HEK293 (cell line): ENCODE results near the gene ADGRD1.

Source experiments
- CTCF ChIA-PET: fragments of 350-600 bp; formaldehyde crosslinking; extraction: SDS; loops from one replicate; lab custom pipeline; 2021; ENCODE audit warnings: antibody characterized with exemption; lab: Yijun Ruan, JAX
- POLR2A ChIA-PET: fragments of 300-600 bp; formaldehyde crosslinking; extraction: SDS; loops from one replicate; lab custom pipeline; 2020; ENCODE audit warnings: antibody characterized with exemption, inconsistent platforms; lab: Yijun Ruan, JAX
- H3K27ac ChIP-seq: fragments of 200-500 bp; sonication (Bioruptor generic); 2 replicates; pipeline ENCODE4 v1.5.1; 2014; ENCODE audit warnings: low read depth, low read length, control low read depth, inconsistent platforms; ENCODE audit errors: extremely low read depth
- H3K36me3 ChIP-seq, 2 experiments: fragments of 200-500 bp in 1 of 2; sonication (Bioruptor generic) in 1 of 2; 1 replicate in 1 of 2; 2 replicates in 1 of 2; pipeline ENCODE4 v1.5.1; 2014 to 2017; ENCODE audit warnings: inconsistent platforms in 2 of 2, low read length in 2 of 2; ENCODE audit not compliant: control insufficient read depth in 2 of 2, insufficient read depth in 1 of 2
- H3K4me1 ChIP-seq: fragments of 200-500 bp; sonication (Bioruptor generic); 2 replicates; pipeline ENCODE4 v1.5.1; 2014; ENCODE audit warnings: mild to moderate bottlenecking, low read length, inconsistent platforms; ENCODE audit not compliant: control insufficient read depth, insufficient read depth
- H3K4me3 ChIP-seq: 2 replicates; pipeline ENCODE4 v1.5.1; 2011; ENCODE audit warnings: low read depth, mild to moderate bottlenecking, control low read depth, low read length, moderate library complexity
- H3K9me3 ChIP-seq: fragments of 200-500 bp; sonication (Bioruptor generic); 2 replicates; pipeline ENCODE4 v1.5.1; 2014; ENCODE audit warnings: low read depth, low read length, inconsistent platforms; ENCODE audit not compliant: control insufficient read depth, insufficient read depth
- REPIN1 ChIP-seq: fragments of 450-650 bp; formaldehyde crosslinking; IDR thresholded peaks from 2 replicates; pipeline ENCODE4 v1.5.1; 2017; ENCODE audit warnings: missing biosample characterization, missing genetic modification characterization, low read depth
- ZBTB20 ChIP-seq: fragments of 450-650 bp; formaldehyde crosslinking; IDR thresholded peaks from 2 replicates; pipeline ENCODE4 v1.5.1; 2016; ENCODE audit warnings: missing biosample characterization, missing genetic modification characterization
- ZBTB21 ChIP-seq: fragments of 450-650 bp; formaldehyde crosslinking; IDR thresholded peaks from 2 replicates; pipeline ENCODE4 v1.5.1; 2017; ENCODE audit warnings: missing biosample characterization, missing genetic modification characterization
- ZBTB8A ChIP-seq: fragments of 450-650 bp; formaldehyde crosslinking; IDR thresholded peaks from 2 replicates; pipeline ENCODE4 v1.5.1; 2016; ENCODE audit warnings: missing biosample characterization, missing genetic modification characterization
- ZEB2 ChIP-seq: fragments of 450-650 bp; formaldehyde crosslinking; IDR thresholded peaks from 2 replicates; pipeline ENCODE4 v1.5.1; 2016; ENCODE audit warnings: missing biosample characterization, missing genetic modification characterization
- ZIC2 ChIP-seq: fragments of 450-650 bp; formaldehyde crosslinking; IDR thresholded peaks from 2 replicates; pipeline ENCODE4 v1.5.1; 2016; ENCODE audit warnings: missing biosample characterization, missing genetic modification characterization
- ZNF140 ChIP-seq: fragments of 450-650 bp; formaldehyde crosslinking; IDR thresholded peaks from 2 replicates; pipeline ENCODE4 v1.5.1; 2016; ENCODE audit warnings: missing biosample characterization, missing genetic modification characterization
- ZNF146 ChIP-seq: fragments of 450-650 bp; formaldehyde crosslinking; IDR thresholded peaks from 2 replicates; pipeline ENCODE4 v1.5.1; 2016; ENCODE audit warnings: missing biosample characterization, missing genetic modification characterization
- ZNF157 ChIP-seq: fragments of 450-650 bp; formaldehyde crosslinking; IDR thresholded peaks from 2 replicates; pipeline ENCODE4 v1.5.1; 2016; ENCODE audit warnings: missing biosample characterization, missing genetic modification characterization
- ZNF211 ChIP-seq: fragments of 450-650 bp; formaldehyde crosslinking; IDR thresholded peaks from 2 replicates; pipeline ENCODE4 v1.5.1; 2016; ENCODE audit warnings: low read depth, missing biosample characterization, missing genetic modification characterization
- ZNF311 ChIP-seq: fragments of 450-650 bp; formaldehyde crosslinking; IDR thresholded peaks from 2 replicates; pipeline ENCODE4 v1.5.1; 2017; ENCODE audit warnings: missing biosample characterization, missing genetic modification characterization, borderline replicate concordance
- ZNF354C ChIP-seq: fragments of 450-650 bp; formaldehyde crosslinking; IDR thresholded peaks from 2 replicates; pipeline ENCODE4 v1.5.1; 2016; ENCODE audit warnings: missing biosample characterization, missing genetic modification characterization, low read depth, borderline replicate concordance
- ZNF610 ChIP-seq: fragments of 450-650 bp; formaldehyde crosslinking; IDR thresholded peaks from 2 replicates; pipeline ENCODE4 v1.5.1; 2016; ENCODE audit warnings: missing biosample characterization, missing genetic modification characterization, borderline replicate concordance
- ZNF664 ChIP-seq: fragments of 450-650 bp; formaldehyde crosslinking; IDR thresholded peaks from 2 replicates; pipeline ENCODE4 v1.5.1; 2016; ENCODE audit warnings: missing biosample characterization, missing genetic modification characterization
- ZNF785 ChIP-seq: fragments of 450-650 bp; formaldehyde crosslinking; IDR thresholded peaks from 2 replicates; pipeline ENCODE4 v1.5.1; 2016; ENCODE audit warnings: missing biosample characterization, missing genetic modification characterization
- TF ChIP-seq, protein P1 (sequence below): fragments of 450-650 bp; formaldehyde crosslinking; IDR thresholded peaks from 2 replicates; pipeline ENCODE4 v1.5.1; 2017; ENCODE audit warnings: missing biosample characterization, missing genetic modification characterization
- TF ChIP-seq, protein P2 (sequence below): fragments of 450-650 bp; formaldehyde crosslinking; IDR thresholded peaks from 2 replicates; pipeline ENCODE4 v1.5.1; 2016; ENCODE audit warnings: missing biosample characterization, missing genetic modification characterization
- TF ChIP-seq, protein P3 (sequence below): fragments of 450-650 bp; IDR thresholded peaks from 2 replicates; pipeline ENCODE4 v1.5.1; 2018; ENCODE audit warnings: missing biosample characterization, missing genetic modification characterization
- TF ChIP-seq, protein P4 (sequence below): fragments of 450-650 bp; formaldehyde crosslinking; IDR thresholded peaks from 2 replicates; pipeline ENCODE4 v1.5.1; 2016; ENCODE audit warnings: missing biosample characterization, missing genetic modification characterization
- TF ChIP-seq, protein P5 (sequence below): fragments of 450-650 bp; formaldehyde crosslinking; IDR thresholded peaks from 2 replicates; pipeline ENCODE4 v1.5.1; 2016; ENCODE audit warnings: missing biosample characterization, missing genetic modification characterization

Gene ADGRD1

DNA sequence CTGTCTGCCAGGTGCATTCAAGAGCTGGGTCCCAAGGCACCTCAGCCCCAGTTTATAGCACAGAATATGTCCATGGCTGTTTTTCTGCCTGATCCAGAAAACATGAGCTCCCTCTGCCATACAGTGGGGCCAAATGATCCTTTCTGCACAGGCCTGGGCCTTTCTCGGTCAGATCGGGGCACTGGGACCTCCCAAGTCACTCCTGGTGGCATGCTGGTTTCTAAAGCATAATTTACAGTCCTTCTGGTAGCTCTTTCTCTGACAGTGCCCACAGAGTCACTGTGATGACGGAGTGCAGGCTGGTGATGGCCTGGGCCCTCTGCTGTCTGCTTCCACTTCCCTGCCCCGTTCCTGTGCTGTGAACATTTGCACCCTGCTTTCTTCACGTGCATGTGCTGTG, 99.2 kb downstream of the ADGRD1 start:
- Histone ChIP-seq H3K4me3 (no peak overlapping the region), H3K36me3 (no peaks in the 10 kb centered on the region), H3K4me1 (no peaks in the 10 kb centered on the region), H3K27ac (no peak overlapping the region), H3K9me3 (no peaks in the 10 kb centered on the region)
- ChIA-PET CTCF (interaction anchor here (0.7 kb wide), 1 partner anchor 789 kb away, joined by 5 read pairs; no protein-coding TSS in a partner anchor), POLR2A (no interaction called here)
- TF ChIP-seq, protein P1, sequence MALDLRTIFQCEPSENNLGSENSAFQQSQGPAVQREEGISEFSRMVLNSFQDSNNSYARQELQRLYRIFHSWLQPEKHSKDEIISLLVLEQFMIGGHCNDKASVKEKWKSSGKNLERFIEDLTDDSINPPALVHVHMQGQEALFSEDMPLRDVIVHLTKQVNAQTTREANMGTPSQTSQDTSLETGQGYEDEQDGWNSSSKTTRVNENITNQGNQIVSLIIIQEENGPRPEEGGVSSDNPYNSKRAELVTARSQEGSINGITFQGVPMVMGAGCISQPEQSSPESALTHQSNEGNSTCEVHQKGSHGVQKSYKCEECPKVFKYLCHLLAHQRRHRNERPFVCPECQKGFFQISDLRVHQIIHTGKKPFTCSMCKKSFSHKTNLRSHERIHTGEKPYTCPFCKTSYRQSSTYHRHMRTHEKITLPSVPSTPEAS (tag by site-specific recombination), result no peak
- no peak for TF ChIP-seq ZNF146 (tag by site-specific recombination)
- no peak for TF ChIP-seq ZNF664 (tag by site-specific recombination)
- no peak for TF ChIP-seq ZNF610 (tag by site-specific recombination)
- no peak for TF ChIP-seq ZNF311 (tag by site-specific recombination)
- no peak for TF ChIP-seq ZNF211
- no peak for TF ChIP-seq ZBTB8A (tag by site-specific recombination)
- TF ChIP-seq ZIC2, result no peak
- TF ChIP-seq ZNF354C (tag by site-specific recombination), result no peak

DNA sequence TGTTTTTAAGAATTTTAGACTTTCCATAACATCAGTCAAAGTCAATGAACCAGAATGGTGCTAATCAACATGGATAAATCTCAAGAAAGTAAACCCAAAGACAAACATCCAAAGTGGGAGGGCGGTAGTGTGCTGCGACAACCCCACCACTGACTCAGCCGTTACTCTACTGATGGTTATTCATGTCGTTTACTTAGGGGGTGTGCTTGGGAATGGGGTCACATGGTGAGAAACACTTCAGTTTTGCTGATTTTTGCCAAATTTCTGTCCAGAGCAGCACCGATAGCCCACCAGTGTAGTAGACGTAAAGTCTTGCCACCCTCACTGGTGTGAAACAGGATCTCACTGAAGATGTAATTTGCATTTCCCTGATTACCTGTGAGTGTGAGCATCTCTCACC, 99.9 kb downstream of the ADGRD1 start:
- no peaks in the 10 kb centered on the region for H3K9me3 ChIP-seq

DNA sequence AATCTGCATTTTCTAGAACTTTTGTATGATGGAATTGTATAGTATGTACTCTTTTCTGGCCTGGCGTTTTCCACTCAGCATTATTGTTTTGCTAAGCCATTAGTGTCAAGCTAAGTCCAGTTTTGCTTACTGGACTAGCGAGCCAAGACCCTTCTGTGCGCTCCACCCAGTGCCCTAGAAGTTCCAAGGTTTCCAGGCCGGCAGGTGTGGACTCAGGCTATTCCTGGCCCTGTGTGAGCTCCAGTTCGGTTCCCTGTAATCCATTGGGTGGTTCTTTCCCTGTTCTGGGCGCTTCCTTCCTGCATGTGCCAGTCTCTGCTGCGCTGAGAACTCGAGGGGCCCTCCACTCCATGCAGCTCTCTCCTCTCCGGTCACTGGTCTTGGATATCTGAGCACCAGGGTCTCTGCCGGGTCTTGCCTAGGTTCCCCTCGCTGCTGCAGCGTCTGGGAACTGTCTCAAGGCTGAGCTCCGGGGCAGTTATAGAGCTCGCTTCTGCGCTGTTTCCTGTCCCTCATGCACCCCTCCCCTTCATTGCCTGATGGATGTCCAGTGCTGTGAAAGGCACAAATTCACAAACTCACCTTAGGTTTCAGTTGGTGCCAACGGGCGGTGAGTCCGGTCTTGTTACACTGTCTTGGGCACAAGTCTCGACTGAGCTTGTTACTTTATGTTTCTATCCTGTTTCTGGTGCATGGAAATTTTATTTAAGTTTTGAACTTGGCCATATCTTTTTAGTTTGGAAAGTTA, 100.8 kb downstream of the ADGRD1 start:
- TF ChIP-seq ZEB2 (no peak), ZNF157 (no peak), ZNF140 (tag by site-specific recombination) (no peak), ZNF785 (tag by site-specific recombination) (no peak), ZNF211 (no peak), ZBTB21 (tag by site-specific recombination) (no peak)
- TF ChIP-seq, protein P2, sequence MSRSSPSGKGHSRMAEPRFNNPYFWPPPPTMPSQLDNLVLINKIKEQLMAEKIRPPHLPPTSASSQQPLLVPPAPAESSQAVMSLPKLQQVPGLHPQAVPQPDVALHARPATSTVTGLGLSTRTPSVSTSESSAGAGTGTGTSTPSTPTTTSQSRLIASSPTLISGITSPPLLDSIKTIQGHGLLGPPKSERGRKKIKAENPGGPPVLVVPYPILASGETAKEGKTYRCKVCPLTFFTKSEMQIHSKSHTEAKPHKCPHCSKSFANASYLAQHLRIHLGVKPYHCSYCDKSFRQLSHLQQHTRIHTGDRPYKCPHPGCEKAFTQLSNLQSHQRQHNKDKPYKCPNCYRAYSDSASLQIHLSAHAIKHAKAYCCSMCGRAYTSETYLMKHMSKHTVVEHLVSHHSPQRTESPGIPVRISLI (tag by site-specific recombination), result no peak
- TF ChIP-seq, protein P3, sequence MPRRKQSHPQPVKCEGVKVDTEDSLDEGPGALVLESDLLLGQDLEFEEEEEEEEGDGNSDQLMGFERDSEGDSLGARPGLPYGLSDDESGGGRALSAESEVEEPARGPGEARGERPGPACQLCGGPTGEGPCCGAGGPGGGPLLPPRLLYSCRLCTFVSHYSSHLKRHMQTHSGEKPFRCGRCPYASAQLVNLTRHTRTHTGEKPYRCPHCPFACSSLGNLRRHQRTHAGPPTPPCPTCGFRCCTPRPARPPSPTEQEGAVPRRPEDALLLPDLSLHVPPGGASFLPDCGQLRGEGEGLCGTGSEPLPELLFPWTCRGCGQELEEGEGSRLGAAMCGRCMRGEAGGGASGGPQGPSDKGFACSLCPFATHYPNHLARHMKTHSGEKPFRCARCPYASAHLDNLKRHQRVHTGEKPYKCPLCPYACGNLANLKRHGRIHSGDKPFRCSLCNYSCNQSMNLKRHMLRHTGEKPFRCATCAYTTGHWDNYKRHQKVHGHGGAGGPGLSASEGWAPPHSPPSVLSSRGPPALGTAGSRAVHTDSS (tag by site-specific recombination), result no peak
- TF ChIP-seq, protein P4, sequence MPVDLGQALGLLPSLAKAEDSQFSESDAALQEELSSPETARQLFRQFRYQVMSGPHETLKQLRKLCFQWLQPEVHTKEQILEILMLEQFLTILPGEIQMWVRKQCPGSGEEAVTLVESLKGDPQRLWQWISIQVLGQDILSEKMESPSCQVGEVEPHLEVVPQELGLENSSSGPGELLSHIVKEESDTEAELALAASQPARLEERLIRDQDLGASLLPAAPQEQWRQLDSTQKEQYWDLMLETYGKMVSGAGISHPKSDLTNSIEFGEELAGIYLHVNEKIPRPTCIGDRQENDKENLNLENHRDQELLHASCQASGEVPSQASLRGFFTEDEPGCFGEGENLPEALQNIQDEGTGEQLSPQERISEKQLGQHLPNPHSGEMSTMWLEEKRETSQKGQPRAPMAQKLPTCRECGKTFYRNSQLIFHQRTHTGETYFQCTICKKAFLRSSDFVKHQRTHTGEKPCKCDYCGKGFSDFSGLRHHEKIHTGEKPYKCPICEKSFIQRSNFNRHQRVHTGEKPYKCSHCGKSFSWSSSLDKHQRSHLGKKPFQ, result no peak
- ChIA-PET CTCF (interaction anchor here (0.7 kb wide), 1 partner anchor 947 kb away, joined by 3 read pairs; no protein-coding TSS in a partner anchor), POLR2A (no interaction called here)
- H3K27ac ChIP-seq, result no peak overlapping the region
- H3K4me3 ChIP-seq, result no peak overlapping the region
- H3K36me3 ChIP-seq, result no peaks in the 10 kb centered on the region
- H3K4me1 ChIP-seq, result no peaks in the 10 kb centered on the region
- no peaks in the 10 kb centered on the region for H3K9me3 ChIP-seq

More for the DNA sequence above, 99.9 kb downstream of the ADGRD1 start:
- TF ChIP-seq, protein P5, sequence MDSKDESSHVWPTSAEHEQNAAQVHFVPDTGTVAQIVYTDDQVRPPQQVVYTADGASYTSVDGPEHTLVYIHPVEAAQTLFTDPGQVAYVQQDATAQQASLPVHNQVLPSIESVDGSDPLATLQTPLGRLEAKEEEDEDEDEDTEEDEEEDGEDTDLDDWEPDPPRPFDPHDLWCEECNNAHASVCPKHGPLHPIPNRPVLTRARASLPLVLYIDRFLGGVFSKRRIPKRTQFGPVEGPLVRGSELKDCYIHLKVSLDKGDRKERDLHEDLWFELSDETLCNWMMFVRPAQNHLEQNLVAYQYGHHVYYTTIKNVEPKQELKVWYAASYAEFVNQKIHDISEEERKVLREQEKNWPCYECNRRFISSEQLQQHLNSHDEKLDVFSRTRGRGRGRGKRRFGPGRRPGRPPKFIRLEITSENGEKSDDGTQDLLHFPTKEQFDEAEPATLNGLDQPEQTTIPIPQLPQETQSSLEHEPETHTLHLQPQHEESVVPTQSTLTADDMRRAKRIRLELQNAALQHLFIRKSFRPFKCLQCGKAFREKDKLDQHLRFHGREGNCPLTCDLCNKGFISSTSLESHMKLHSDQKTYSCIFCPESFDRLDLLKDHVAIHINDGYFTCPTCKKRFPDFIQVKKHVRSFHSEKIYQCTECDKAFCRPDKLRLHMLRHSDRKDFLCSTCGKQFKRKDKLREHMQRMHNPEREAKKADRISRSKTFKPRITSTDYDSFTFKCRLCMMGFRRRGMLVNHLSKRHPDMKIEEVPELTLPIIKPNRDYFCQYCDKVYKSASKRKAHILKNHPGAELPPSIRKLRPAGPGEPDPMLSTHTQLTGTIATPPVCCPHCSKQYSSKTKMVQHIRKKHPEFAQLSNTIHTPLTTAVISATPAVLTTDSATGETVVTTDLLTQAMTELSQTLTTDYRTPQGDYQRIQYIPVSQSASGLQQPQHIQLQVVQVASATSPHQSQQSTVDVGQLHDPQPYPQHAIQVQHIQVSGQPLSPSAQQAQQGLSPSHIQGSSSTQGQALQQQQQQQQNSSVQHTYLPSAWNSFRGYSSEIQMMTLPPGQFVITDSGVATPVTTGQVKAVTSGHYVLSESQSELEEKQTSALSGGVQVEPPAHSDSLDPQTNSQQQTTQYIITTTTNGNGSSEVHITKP (tag by site-specific recombination), result no peak
- TF ChIP-seq REPIN1 (tag by site-specific recombination), result no peak
- TF ChIP-seq ZBTB20 (tag by site-specific recombination), result no peak
- no peak for TF ChIP-seq ZNF354C (tag by site-specific recombination)
- TF ChIP-seq, all 188 proteins: peak for 0
- Histone ChIP-seq H3K4me1 (no peaks in the 10 kb centered on the region), H3K27ac (no peak overlapping the region), H3K4me3 (no peak overlapping the region), H3K36me3 (no peaks in the 10 kb centered on the region)
- ChIA-PET POLR2A (no interaction called here), CTCF (no interaction called here)
